Kidney (tissue), 14 donors: Measurements from ENCODE around the gene ACVR1. TPM values are rescaled to one million over a fixed set of nuclear protein-coding genes. Genes with fewer than 3 reads are reported as not detected.

Source experiments
- DNase-seq, 5 donors: peaks; one replicate each; pipeline ENCODE4 v3.0.0-alpha.2; 2013 to 2020
- FAIRE-seq: peaks from 2 replicates; lab custom pipeline; 2012; peaks lifted over from hg19 to GRCh38; lab: Jason Lieb, UNC
- H3K27ac ChIP-seq, 2 donors: one replicate each; pipeline ENCODE4 v1.7.0; 2013; ENCODE audit warnings: low read depth in 2 of 2, low read length in 2 of 2, inconsistent platforms in 1 of 2
- H3K27me3 ChIP-seq: one replicate; pipeline ENCODE4 v1.7.1; 2013; ENCODE audit warnings: low read length, inconsistent platforms; ENCODE audit not compliant: control insufficient read depth, insufficient read depth
- H3K36me3 ChIP-seq, 3 donors: one replicate each; pipeline versions ENCODE4 v1.7.0 to v1.7.1; 2013; ENCODE audit warnings: low read length in 3 of 3, control low read depth in 1 of 3, inconsistent platforms in 1 of 3; ENCODE audit not compliant: insufficient read depth in 3 of 3, control insufficient read depth in 2 of 3
- H3K4me1 ChIP-seq, 3 donors: one replicate each; pipeline versions ENCODE4 v1.7.0 to v1.7.1; 2013; ENCODE audit warnings: low read length in 3 of 3, inconsistent platforms in 1 of 3, low read depth in 1 of 3; ENCODE audit not compliant: control insufficient read depth in 2 of 3, insufficient read depth in 2 of 3
- H3K4me3 ChIP-seq, 3 donors: one replicate each; pipeline versions ENCODE4 v1.7.0 to v1.8.1; 2013; ENCODE audit warnings: low read length in 3 of 3, control low read depth in 1 of 3, inconsistent platforms in 1 of 3
- H3K9ac ChIP-seq, 3 donors: one replicate each; pipeline versions ENCODE4 v1.7.0 to v1.7.1; 2013; ENCODE audit warnings: low read length in 3 of 3, control low read depth in 1 of 3, inconsistent platforms in 1 of 3
- H3K9me3 ChIP-seq, 3 donors: one replicate each; pipeline versions ENCODE4 v1.7.0 to v1.7.1; 2013; ENCODE audit warnings: low read length in 3 of 3, control low read depth in 1 of 3, inconsistent platforms in 1 of 3; ENCODE audit not compliant: control insufficient read depth in 2 of 3, insufficient read depth in 1 of 3
- CTCF ChIP-seq: IDR thresholded peaks from 3 replicates; pipeline ENCODE4 v1.5.1; 2012; ENCODE audit warnings: mild to moderate bottlenecking, moderate library complexity, borderline replicate concordance; ENCODE audit not compliant: insufficient read depth; ENCODE audit errors: extremely low read depth
- intact Hi-C: fragments of 100-400 bp; cut with DNase I; formaldehyde crosslinking; loops from one replicate; pipeline ENCODE4 v1.11.1; 2022
- polyA plus RNA-seq: library from polyadenylated mRNA; stranded (reverse); fragments of 350-450 nt; fragmentation: Illumina TruSeq; extraction: RNeasy Lipid Tissue Mini Kit (QIAGEN cat#74804); gene quantifications from one replicate; pipeline ENCODE4 v1.2.3, GENCODE V29; 2014; ENCODE audit warnings: low read depth, low replicate concordance; ENCODE audit not compliant: insufficient read depth
- total RNA-seq: library from RNA; stranded (reverse); fragmentation: NEBNext Ultra II Directional; extraction: Animal tissue kit (Norgen Biotek cat#: 25700); gene quantifications from one replicate; pipeline ENCODE4 v1.2.1, GENCODE V29; 2021
- donor health status: control.
- donor health status: control.
- donor health status: control.
- donor health status: control.
- donor health status: control.
- donor health status: DM: yes; HTN: yes; CAD: no.
- donor health status: Normal renal cell carcinoma (clear cell type).

The ACVR1 gene
- total and polyA plus RNA-seq, 2 donors from 2014 or later: 16.3 to 38.3 TPM

- H3K36me3 ChIP-seq: no peaks in the 10 kb centered on the region
- peaks cover 0 to 10% (median 0%) of the 10 kb centered on the region in 3 donors for H3K4me1 ChIP-seq
- no peaks in the 10 kb centered on the region for H3K27me3 ChIP-seq
- no peak for FAIRE-seq
- no peak for DNase-seq
- TF ChIP-seq CTCF: no peak
- intact Hi-C loops: no loop called here
- H3K27ac ChIP-seq: peak overlapping the region in 1 of 2 donors; percentile 26
- H3K9me3 ChIP-seq: no peaks in the 10 kb centered on the region
- H3K9ac ChIP-seq: peak overlapping the region in 1 of 3 donors; percentile 2
- no peak overlapping the region for H3K4me3 ChIP-seq
Observed at GRCh38 chr2:157831573-157832315, 44.4 kb downstream of the ACVR1 start.

- H3K27me3 ChIP-seq: no peaks in the 10 kb centered on the region
- no peak overlapping the region for H3K4me3 ChIP-seq
- no peaks in the 10 kb centered on the region for H3K9me3 ChIP-seq
- H3K36me3 ChIP-seq: no peaks in the 10 kb centered on the region
- peak overlapping the region in 1 of 2 donors; percentile 29 for H3K27ac ChIP-seq
- intact Hi-C loops: no loop called here
- TF ChIP-seq CTCF: no peak
- H3K9ac ChIP-seq: no peak overlapping the region
- DNase-seq: no peak
- FAIRE-seq: peak; percentile 60
- peaks cover 0 to 6% (median 0%) of the 10 kb centered on the region in 3 donors for H3K4me1 ChIP-seq
Observed at GRCh38 chr2:157830696-157831570, 45.2 kb downstream of the ACVR1 start.

DNA sequence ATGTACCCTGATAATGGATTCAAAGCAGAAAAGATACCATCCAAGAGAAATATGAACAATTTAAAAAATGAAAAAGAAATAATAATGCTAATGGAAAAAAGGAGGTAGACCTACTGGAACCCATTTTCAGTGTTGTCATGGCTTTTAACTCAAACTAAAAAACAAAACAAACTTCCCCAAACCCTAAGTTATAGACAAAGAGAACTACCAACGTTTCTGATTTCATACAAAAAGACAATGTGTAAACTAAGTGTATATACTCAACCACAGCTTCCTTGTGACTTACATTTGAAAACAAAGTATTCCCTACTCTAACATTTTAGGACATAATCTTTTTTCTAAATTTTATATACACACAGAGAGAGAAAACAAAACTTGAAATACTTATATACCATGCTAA, 45.9 kb downstream of the ACVR1 start:
- Histone ChIP-seq H3K4me1 (peaks cover 0 to 6% (median 0%) of the 10 kb centered on the region in 3 donors), H3K4me3 (no peak overlapping the region), H3K9me3 (no peaks in the 10 kb centered on the region), H3K27ac (no peak overlapping the region), H3K9ac (no peak overlapping the region), H3K36me3 (no peaks in the 10 kb centered on the region), H3K27me3 (no peaks in the 10 kb centered on the region)
- TF ChIP-seq CTCF: no peak
- no peak for FAIRE-seq
- intact Hi-C loops: no loop called here
- no peak for DNase-seq
